BLaER1 treated with 17β-estradiol and CSF1 and Interleukin-3, amounts not matched to agents 10 nM and 100 nM (cell line): ENCODE results near the gene SRRM5.

ENCODE experiments used
- H3K27ac ChIP-seq, 11 experiments: shearing (Covaris generic); formaldehyde crosslinking; 2 replicates each; pipeline ENCODE4 v1.8.1; 2022
- H3K27me3 ChIP-seq, 11 experiments: shearing (Covaris generic); formaldehyde crosslinking; 2 replicates each; pipeline ENCODE4 v1.8.1; 2022
- H3K36me3 ChIP-seq, 11 experiments: shearing (Covaris generic); formaldehyde crosslinking; 2 replicates each; pipeline ENCODE4 v1.8.1; 2022
- H3K4me1 ChIP-seq, 10 experiments: shearing (Covaris generic); formaldehyde crosslinking; 2 replicates each; pipeline ENCODE4 v1.8.1; 2022
- H3K4me2 ChIP-seq, 11 experiments: shearing (Covaris generic); formaldehyde crosslinking; 2 replicates each; pipeline ENCODE4 v1.8.1; 2022
- H3K4me3 ChIP-seq, 10 experiments: shearing (Covaris generic); formaldehyde crosslinking; 2 replicates each; pipeline ENCODE4 v1.8.1; 2022
- H3K9ac ChIP-seq, 11 experiments: shearing (Covaris generic); formaldehyde crosslinking; 2 replicates each; pipeline ENCODE4 v1.8.1; 2022
- H3K9me3 ChIP-seq, 11 experiments: shearing (Covaris generic); formaldehyde crosslinking; replicated peaks in 1 of 11; 2 replicates each; pipeline ENCODE4 v1.8.1; 2022
- H4K20me1 ChIP-seq, 11 experiments: shearing (Covaris generic); formaldehyde crosslinking; 2 replicates each; pipeline ENCODE4 v1.8.1; 2022
- Cebpa-rat ChIP-seq, 11 experiments: shearing (Covaris generic); IDR thresholded peaks; 2 replicates each; pipeline ENCODE4 v1.8.1; 2022

The SRRM5 gene, protein sequence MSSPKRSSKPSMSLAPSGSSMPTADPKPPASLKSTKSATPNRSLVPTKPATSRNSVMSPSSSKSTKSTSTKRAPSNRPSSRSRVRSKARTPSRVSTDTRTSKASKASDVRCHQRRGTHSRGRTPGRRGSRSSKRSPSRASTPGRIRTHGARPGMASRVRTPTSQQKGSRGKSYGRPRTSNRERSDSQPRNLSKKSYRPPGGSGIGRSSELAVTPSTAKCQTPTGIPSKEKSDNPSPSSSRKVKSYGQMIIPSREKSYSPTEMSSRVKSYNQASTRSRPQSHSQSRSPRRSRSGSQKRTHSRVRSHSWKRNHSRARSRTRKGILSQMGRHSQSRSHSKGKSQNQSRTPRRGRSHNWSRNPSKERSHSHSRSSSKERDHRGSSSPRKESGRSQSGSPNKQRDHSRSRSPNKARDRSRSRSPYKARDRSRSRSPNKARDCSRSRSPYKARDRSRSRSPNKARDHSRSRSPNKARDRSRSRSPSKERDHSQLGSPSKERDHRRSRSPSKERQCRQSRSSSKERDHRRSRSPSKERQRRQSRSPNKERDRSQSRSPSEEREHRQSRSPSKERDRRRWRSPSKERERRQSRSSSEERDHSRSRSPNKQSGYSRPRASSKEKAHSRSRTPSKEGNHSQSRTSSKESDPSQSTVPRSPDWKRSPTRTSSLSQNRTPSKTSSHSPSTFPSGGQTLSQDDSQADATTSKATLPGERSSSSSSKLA

DNA sequence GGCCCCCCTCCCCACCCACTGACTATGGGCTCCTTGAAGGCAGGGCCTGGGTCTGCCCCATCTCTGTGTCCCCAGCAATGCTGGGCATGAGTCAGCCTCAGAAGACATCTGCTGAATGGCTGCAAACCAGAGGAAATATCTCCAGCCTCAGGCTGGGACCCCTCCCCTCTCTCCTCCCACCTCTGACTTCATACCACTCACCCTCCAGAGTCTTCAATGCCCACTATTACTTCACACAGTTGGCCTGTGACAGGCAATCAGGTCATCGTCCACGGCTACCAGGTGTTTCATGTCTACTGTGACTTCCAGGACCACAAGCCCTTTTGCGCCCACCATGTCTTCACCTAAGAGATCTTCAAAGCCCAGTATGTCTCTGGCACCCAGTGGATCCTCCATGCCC is at the start of gene SRRM5:
TSS of gene SRRM5 (plus strand) at position 301 of the 400 bp plus-strand sequence. CDS start at position 335, 34 bp downstream.
- Histone ChIP-seq H3K4me3 (no peak within 1 kb of the TSS), H3K27me3 (no peaks in the 10 kb centered on the region), H3K4me2 (no peak within 1 kb of the TSS), H3K27ac (peak within 1 kb of the TSS in 1 of 11 experiments; percentile 2; a peak in 2 of 22 replicates), H4K20me1 (peaks cover 0 to 94% (median 57%) of the 10 kb centered on the region in 11 experiments; a peak in 15 of 22 replicates), H3K9me3 (no peaks in the 10 kb centered on the region), H3K9ac (peak within 1 kb of the TSS in 5 of 11 experiments; percentile 0 to 20 (median 12); a peak in 4 of 22 replicates), H3K36me3 (peaks cover 33 to 69% (median 63%) of the 10 kb centered on the region in 11 experiments), H3K4me1 (peaks cover 26 to 48% (median 39%) of the 10 kb centered on the region in 10 experiments)
- TF ChIP-seq Cebpa-rat (IDR thresholded peaks at IDR 0.05), result no peak

DNA sequence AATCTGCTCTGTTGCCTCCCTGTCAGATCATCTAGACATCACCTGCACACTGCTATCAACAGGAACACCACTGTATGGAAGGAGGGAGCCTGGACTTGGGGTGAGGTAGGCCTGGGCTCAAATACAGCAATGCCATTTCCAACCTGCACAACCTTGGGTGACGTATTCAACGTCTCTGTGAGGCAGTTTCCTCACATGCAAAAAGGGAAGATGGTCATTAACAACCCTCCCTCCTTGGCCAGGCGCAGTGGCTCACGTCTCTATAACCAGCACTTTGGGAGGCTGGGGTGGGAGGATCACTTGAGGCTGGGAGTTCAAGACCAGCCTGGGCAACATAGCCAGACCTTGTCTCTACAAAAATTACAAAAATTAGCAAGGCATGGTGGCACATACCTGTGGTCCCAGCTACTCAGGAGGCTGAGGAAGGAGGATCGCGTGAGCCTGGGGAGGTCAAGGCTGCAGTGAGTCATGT is 49.6 kb upstream of the SRRM5 start:
- H3K4me3 ChIP-seq, result peak overlapping the region in 5 of 10 experiments; percentile 2 to 28 (median 21); a peak in 5 of 20 replicates
- H3K27ac ChIP-seq, result peak overlapping the region; percentile 79 to 98 (median 96)
- no peaks in the 10 kb centered on the region for H3K27me3 ChIP-seq
- H3K9me3 ChIP-seq, result no peaks in the 10 kb centered on the region; a peak in 1 of 22 replicates
- peaks cover 6 to 43% (median 21%) of the 10 kb centered on the region in 11 experiments; a peak in 19 of 22 replicates for H3K36me3 ChIP-seq
- peak overlapping the region; percentile 64 to 82 (median 70) for H3K4me2 ChIP-seq
- TF ChIP-seq Cebpa-rat (IDR thresholded peaks at IDR 0.05), result no peak
- H3K9ac ChIP-seq, result peak overlapping the region; percentile 53 to 84 (median 74); a peak in 21 of 22 replicates
- peaks cover 76 to 88% (median 82%) of the 10 kb centered on the region in 10 experiments for H3K4me1 ChIP-seq
- H4K20me1 ChIP-seq, result no peaks in the 10 kb centered on the region; a peak in 1 of 22 replicates

DNA sequence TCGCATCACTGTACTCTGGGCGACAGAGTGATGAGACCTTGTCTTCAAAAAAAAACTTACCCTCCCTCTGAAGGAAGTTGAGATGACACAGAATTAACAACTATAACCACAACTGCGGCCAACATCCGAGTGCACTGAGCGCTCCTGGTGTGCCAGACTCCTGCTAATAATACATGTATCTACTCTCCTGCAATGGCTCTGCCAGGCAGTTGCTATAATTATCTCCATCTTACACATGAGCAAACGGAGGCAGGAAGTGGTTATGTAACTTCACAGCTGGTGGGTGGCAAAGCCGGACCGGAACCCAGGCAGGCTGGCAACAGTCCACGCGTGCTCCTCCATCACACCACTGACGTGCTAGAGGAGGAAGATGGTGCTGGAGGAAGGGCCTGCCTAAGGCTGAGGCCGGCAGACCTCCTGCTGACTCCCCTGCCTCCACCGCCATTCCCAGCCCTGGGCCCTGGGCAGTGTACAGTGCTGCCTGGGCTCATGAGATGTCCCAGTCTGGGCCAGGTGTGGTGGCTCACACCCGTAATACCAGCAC is 49.1 kb upstream of the SRRM5 start:
- Histone ChIP-seq H3K27ac (peak overlapping the region; percentile 79 to 98 (median 96)), H3K9ac (peak overlapping the region; percentile 64 to 87 (median 81)), H3K4me2 (peak overlapping the region; percentile 65 to 88 (median 79)), H3K9me3 (no peaks in the 10 kb centered on the region; a peak in 1 of 22 replicates), H3K4me1 (peaks cover 71 to 88% (median 83%) of the 10 kb centered on the region in 10 experiments), H4K20me1 (no peaks in the 10 kb centered on the region; a peak in 1 of 22 replicates), H3K27me3 (no peaks in the 10 kb centered on the region), H3K4me3 (peak overlapping the region in 2 of 10 experiments; percentile 2 to 50; a peak in 2 of 20 replicates), H3K36me3 (peaks cover 6 to 42% (median 19%) of the 10 kb centered on the region in 11 experiments; a peak in 19 of 22 replicates)
- TF ChIP-seq Cebpa-rat (IDR thresholded peaks at IDR 0.05), result peak; percentile 50 to 99 (median 95); a peak in 20 of 22 replicates

DNA sequence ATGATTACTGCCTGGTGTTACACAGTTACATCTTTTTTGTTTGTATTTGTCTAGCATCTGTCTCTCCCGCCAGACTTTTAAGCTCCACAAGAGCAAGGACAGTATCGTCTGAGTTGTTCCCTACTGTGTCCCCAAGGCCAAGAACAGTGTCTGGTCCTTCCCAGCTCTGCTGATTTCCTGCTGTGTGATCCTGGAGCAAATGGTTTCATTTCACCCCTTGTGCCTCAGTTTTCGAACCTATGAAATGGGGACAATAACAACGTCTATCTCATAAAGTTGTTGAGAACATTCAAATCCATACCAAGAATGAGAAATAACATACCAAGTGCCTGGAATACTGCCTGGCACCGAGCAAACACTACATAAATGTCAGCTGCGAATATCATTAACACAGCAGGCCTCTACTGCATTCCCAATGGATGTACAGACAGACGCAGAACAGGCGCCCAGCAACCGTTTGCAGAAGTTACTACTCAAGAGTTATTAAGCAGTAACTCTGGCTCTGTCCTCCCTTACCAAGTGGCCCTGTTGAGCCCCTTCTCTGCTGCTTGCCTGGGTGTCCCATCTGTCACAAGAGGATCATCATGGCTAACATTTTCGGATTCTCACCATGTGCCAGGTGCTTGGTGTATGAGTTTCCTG is 48.0 kb upstream of the SRRM5 start:
- peak overlapping the region in 2 of 10 experiments; percentile 21 to 31; a peak in 1 of 20 replicates for H3K4me3 ChIP-seq
- no peaks in the 10 kb centered on the region; a peak in 1 of 22 replicates for H3K9me3 ChIP-seq
- H4K20me1 ChIP-seq, result no peaks in the 10 kb centered on the region; a peak in 1 of 22 replicates
- H3K27ac ChIP-seq, result peak overlapping the region; percentile 79 to 98 (median 96)
- peaks cover 61 to 84% (median 78%) of the 10 kb centered on the region in 10 experiments for H3K4me1 ChIP-seq
- no peak for TF ChIP-seq Cebpa-rat (IDR thresholded peaks at IDR 0.05)
- peak overlapping the region; percentile 64 to 87 (median 81) for H3K9ac ChIP-seq
- H3K36me3 ChIP-seq, result peaks cover 0 to 34% (median 12%) of the 10 kb centered on the region in 11 experiments; a peak in 15 of 22 replicates
- peak overlapping the region; percentile 65 to 88 (median 78) for H3K4me2 ChIP-seq
- no peaks in the 10 kb centered on the region for H3K27me3 ChIP-seq

DNA sequence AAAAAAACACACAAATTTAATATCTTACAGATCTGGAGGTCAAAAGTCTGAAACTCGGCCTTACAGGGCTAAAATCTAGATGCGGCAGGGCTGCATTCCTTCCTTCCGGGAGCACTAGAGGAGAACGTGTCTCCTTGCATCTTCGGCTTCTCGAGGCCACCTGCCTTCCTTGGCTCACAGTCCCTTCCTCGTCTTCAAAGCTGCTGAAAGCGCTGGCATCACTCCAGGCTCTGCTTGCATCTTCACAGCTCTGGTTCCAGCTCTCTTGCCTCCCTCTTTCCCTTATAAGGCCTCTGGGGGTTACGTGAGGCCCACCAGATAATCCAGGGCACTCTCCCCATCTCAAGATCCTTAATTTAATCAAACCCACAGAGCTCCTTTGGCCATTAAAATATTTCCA is 47.1 kb upstream of the SRRM5 start:
- peak overlapping the region; percentile 79 to 98 (median 96) for H3K27ac ChIP-seq
- H3K36me3 ChIP-seq, result peaks cover 0 to 31% (median 8%) of the 10 kb centered on the region in 11 experiments; a peak in 12 of 22 replicates
- no peaks in the 10 kb centered on the region; a peak in 1 of 22 replicates for H3K9me3 ChIP-seq
- H3K4me3 ChIP-seq, result peak overlapping the region in 2 of 10 experiments; percentile 21 to 23; a peak in 2 of 20 replicates
- peak in 2 of 11 experiments; percentile 47 to 81; a peak in 2 of 22 replicates for TF ChIP-seq Cebpa-rat (IDR thresholded peaks at IDR 0.05)
- H3K4me2 ChIP-seq, result peak overlapping the region; percentile 65 to 88 (median 78)
- peaks cover 59 to 80% (median 77%) of the 10 kb centered on the region in 10 experiments for H3K4me1 ChIP-seq
- peak overlapping the region; percentile 17 to 87 (median 81); a peak in 20 of 22 replicates for H3K9ac ChIP-seq
- no peaks in the 10 kb centered on the region; a peak in 1 of 22 replicates for H4K20me1 ChIP-seq
- no peaks in the 10 kb centered on the region for H3K27me3 ChIP-seq

DNA sequence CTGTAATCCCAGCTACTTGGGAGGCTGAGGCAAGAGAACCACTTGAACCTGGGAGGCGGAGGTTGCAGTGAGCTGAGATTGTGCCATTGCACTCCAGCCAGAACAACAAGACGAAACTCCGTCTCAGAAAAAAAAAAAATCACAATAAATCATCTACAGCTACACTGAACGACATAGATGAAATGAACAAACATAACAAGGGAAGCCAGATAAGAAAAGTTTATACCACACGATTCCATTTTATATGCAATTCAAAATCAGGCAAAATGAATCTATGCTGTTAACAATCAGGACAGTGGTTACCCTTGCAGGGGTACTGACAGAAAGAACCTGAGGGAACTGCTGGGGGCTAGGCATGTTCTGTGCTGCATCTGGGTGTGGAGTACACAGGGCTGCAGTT is 42.2 kb upstream of the SRRM5 start:
- H4K20me1 ChIP-seq, result no peaks in the 10 kb centered on the region
- TF ChIP-seq Cebpa-rat (IDR thresholded peaks at IDR 0.05), result no peak
- peak overlapping the region in 5 of 11 experiments; percentile 0 to 68 (median 63); a peak in 9 of 22 replicates for H3K27ac ChIP-seq
- H3K4me1 ChIP-seq, result peaks cover 59 to 82% (median 72%) of the 10 kb centered on the region in 10 experiments
- H3K4me3 ChIP-seq, result no peak overlapping the region
- H3K9ac ChIP-seq, result peak overlapping the region in 3 of 11 experiments; percentile 24 to 53 (median 31); a peak in 2 of 22 replicates
- peaks cover 8 to 45% (median 17%) of the 10 kb centered on the region in 11 experiments; a peak in 18 of 22 replicates for H3K36me3 ChIP-seq
- H3K4me2 ChIP-seq, result peak overlapping the region in 7 of 11 experiments; percentile 9 to 37 (median 22); a peak in 4 of 22 replicates
- H3K9me3 ChIP-seq, result no peaks in the 10 kb centered on the region
- no peaks in the 10 kb centered on the region for H3K27me3 ChIP-seq

DNA sequence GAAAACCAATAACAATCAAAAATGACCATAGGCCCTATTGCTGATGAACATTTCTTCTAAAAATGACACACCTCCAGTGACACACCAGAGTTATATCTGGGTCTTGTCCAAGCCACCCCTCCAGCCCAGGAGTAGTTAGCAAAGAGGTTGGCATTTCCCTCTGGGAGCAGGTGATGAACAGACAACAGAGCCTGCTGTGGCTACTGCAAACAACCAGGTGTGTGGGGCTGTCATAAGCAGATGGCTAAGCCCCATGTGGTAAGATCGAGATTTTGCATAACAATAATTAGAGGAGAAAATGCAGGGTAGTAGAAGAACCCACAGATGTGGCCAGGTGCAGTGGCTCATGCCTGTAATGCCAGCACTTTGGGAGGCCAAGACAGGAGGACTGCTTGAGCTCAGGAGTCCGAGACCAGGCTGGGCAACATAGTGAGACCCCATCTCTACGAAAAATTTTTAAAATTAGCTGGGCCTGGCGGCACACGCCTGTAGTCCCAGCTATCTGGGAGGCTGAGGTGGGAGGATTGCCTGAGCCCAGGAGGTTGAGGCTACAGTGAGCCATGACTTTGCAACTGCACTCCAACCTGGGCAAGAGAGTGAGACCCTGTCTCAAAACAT is 41.6 kb upstream of the SRRM5 start:
- H3K9me3 ChIP-seq, result no peaks in the 10 kb centered on the region
- no peak for TF ChIP-seq Cebpa-rat (IDR thresholded peaks at IDR 0.05)
- peak overlapping the region in 9 of 11 experiments; percentile 9 to 50 (median 22); a peak in 13 of 22 replicates for H3K4me2 ChIP-seq
- H3K27ac ChIP-seq, result peak overlapping the region in 7 of 11 experiments; percentile 0 to 68 (median 61); a peak in 13 of 22 replicates
- no peaks in the 10 kb centered on the region for H4K20me1 ChIP-seq
- H3K36me3 ChIP-seq, result peaks cover 8 to 45% (median 17%) of the 10 kb centered on the region in 11 experiments; a peak in 18 of 22 replicates
- no peak overlapping the region for H3K4me3 ChIP-seq
- H3K9ac ChIP-seq, result peak overlapping the region in 5 of 11 experiments; percentile 12 to 53 (median 24); a peak in 6 of 22 replicates
- peaks cover 56 to 78% (median 69%) of the 10 kb centered on the region in 10 experiments for H3K4me1 ChIP-seq
- H3K27me3 ChIP-seq, result no peaks in the 10 kb centered on the region
